HepG2 (cell line): ENCODE measurements around the gene PTTG1. TPM values are rescaled to one million over a fixed set of nuclear protein-coding genes. Genes with fewer than 3 reads are reported as not detected.

Source experiments
- BATF2 ChIP-seq: sonication (generic); formaldehyde crosslinking; IDR thresholded peaks from 2 replicates; pipeline ENCODE4 v1.8.0; 2022; ENCODE audit warnings: mild to moderate bottlenecking, missing genetic modification reagents, moderate library complexity
- CHD2 ChIP-seq: IDR thresholded peaks from 2 replicates; pipeline ENCODE4 v1.6.1; 2011; ENCODE audit warnings: low read depth, low read length, improper control_type of control experiment
- DPF2 ChIP-seq: sonication (generic); formaldehyde crosslinking; IDR thresholded peaks from 2 replicates; pipeline ENCODE4 v1.4.0; 2020; ENCODE audit warnings: mild to moderate bottlenecking, low read depth, missing genetic modification reagents, borderline replicate concordance
- MEIS2 ChIP-seq: sonication (generic); formaldehyde crosslinking; IDR thresholded peaks from 2 replicates; pipeline ENCODE4 v1.9.0; 2021; ENCODE audit warnings: mild to moderate bottlenecking, missing genetic modification reagents
- MLLT10 ChIP-seq: sonication (generic); formaldehyde crosslinking; IDR thresholded peaks from 2 replicates; pipeline ENCODE4 v1.4.0; 2020; ENCODE audit warnings: missing genetic modification reagents
- NR2F2 ChIP-seq: IDR thresholded peaks from 2 replicates; pipeline ENCODE4 v1.6.1; 2012; ENCODE audit warnings: low read depth, inconsistent platforms, borderline replicate concordance
- RNF2 ChIP-seq: fragments of 450-650 bp; conservative IDR thresholded peaks from 2 replicates; pipeline ENCODE4 v1.6.1; 2016; ENCODE audit warnings: low read depth
- SNAPC5 ChIP-seq: sonication (generic); formaldehyde crosslinking; IDR thresholded peaks from 2 replicates; pipeline ENCODE4 v1.8.1; 2023; ENCODE audit warnings: mild to moderate bottlenecking, missing genetic modification reagents, borderline replicate concordance
- SUZ12 ChIP-seq: fragments of 150-350 bp; IDR thresholded peaks from 2 replicates; pipeline ENCODE4 v1.6.1; 2014; ENCODE audit warnings: low read depth, low read length
- TCF12 ChIP-seq, 2 experiments: fragments of 450-650 bp in 1 of 2; sonication (generic) in 1 of 2; formaldehyde crosslinking in 1 of 2; IDR thresholded peaks; 2 replicates each; pipeline versions ENCODE4 v1.6.1 to v1.8.0; 2017 to 2022; ENCODE audit warnings: antibody characterized with exemption in 1 of 2, mild to moderate bottlenecking in 1 of 2, missing genetic modification reagents in 1 of 2, moderate library complexity in 1 of 2
- ZFP82 ChIP-seq: sonication (generic); formaldehyde crosslinking; IDR thresholded peaks from 2 replicates; pipeline ENCODE4 v1.5.1; 2020; ENCODE audit warnings: mild to moderate bottlenecking, missing genetic modification reagents, borderline replicate concordance
- ZMAT5 ChIP-seq: sonication (generic); formaldehyde crosslinking; IDR thresholded peaks from 2 replicates; pipeline ENCODE4 v1.5.0; 2020; ENCODE audit warnings: mild to moderate bottlenecking, low read depth, missing genetic modification reagents, borderline replicate concordance
- ZNF17 ChIP-seq: sonication (generic); formaldehyde crosslinking; IDR thresholded peaks from 2 replicates; pipeline ENCODE4 v1.5.0; 2020; ENCODE audit warnings: mild to moderate bottlenecking, missing genetic modification reagents
- ZNF263 ChIP-seq: sonication (generic); formaldehyde crosslinking; IDR thresholded peaks from 2 replicates; pipeline ENCODE4 v1.4.0; 2020; ENCODE audit warnings: missing genetic modification reagents
- ZNF562 ChIP-seq: sonication (generic); formaldehyde crosslinking; IDR thresholded peaks from 2 replicates; pipeline ENCODE4 v1.8.0; 2022; ENCODE audit warnings: missing genetic modification reagents, borderline replicate concordance
- ZNF569 ChIP-seq: sonication (generic); formaldehyde crosslinking; IDR thresholded peaks from 2 replicates; pipeline ENCODE4 v1.5.0; 2020; ENCODE audit warnings: mild to moderate bottlenecking, missing genetic modification reagents, moderate library complexity, borderline replicate concordance
- ZNF574 ChIP-seq: sonication (generic); formaldehyde crosslinking; IDR thresholded peaks from 2 replicates; pipeline ENCODE4 v1.4.0; 2020; ENCODE audit warnings: missing genetic modification reagents
- ZNF598 ChIP-seq: sonication (generic); formaldehyde crosslinking; IDR thresholded peaks from 2 replicates; pipeline ENCODE4 v1.5.1; 2020; ENCODE audit warnings: mild to moderate bottlenecking, missing genetic modification reagents, borderline replicate concordance
- ZNF691 ChIP-seq: sonication (generic); formaldehyde crosslinking; IDR thresholded peaks from 2 replicates; pipeline ENCODE4 v1.4.0; 2020; ENCODE audit warnings: missing genetic modification reagents, low read depth, mild to moderate bottlenecking, borderline replicate concordance
- ZSCAN30 ChIP-seq: sonication (generic); formaldehyde crosslinking; IDR thresholded peaks from 2 replicates; pipeline ENCODE4 v1.5.0; 2020; ENCODE audit warnings: mild to moderate bottlenecking, missing genetic modification reagents
- ZXDC ChIP-seq: sonication (generic); formaldehyde crosslinking; IDR thresholded peaks from 2 replicates; pipeline ENCODE4 v1.5.0; 2020; ENCODE audit warnings: mild to moderate bottlenecking, missing genetic modification reagents
- polyA plus RNA-seq, 8 experiments: library from polyadenylated mRNA; depleted of rRNA in 3 of 8; stranded (reverse) in 7 of 8; unstranded in 1 of 8; fragments of >200 nt; fragmentation: Illumina TruSeq in 4 of 8; extraction: Trizol in 4 of 8; gene quantifications; 2 replicates each; pipeline versions ENCODE4 v1.2.1 to v1.2.3, GENCODE V29; 2011 to 2016; ENCODE audit warnings: low read depth in 4 of 8, missing spikeins in 1 of 8, mixed read lengths in 1 of 8; ENCODE audit not compliant: insufficient read depth in 1 of 8
- total RNA-seq, 5 experiments: library from RNA; depleted of rRNA; stranded (reverse); fragments of >200 nt; fragmentation: Illumina TruSeq; extraction: Trizol; gene quantifications; 2 replicates each; pipeline ENCODE4 v1.2.3, GENCODE V29; 2016; ENCODE audit warnings: low read depth in 1 of 5

Gene PTTG1
- total and polyA plus RNA-seq, 2 of the 13 experiments (the other 11 are each of a cell fraction or from before 2014, with no cell fraction given), result 102 to 161 TPM

GRCh38 chr5:160467555-160468362 is 46.1 kb downstream of the PTTG1 start (continued):
- TF ChIP-seq TCF12 (IDR thresholded peaks at IDR 0.05) (no peak), TCF12 (CRISPR knock-in tag; IDR thresholded peaks at IDR 0.05) (no peak), ZNF569 (CRISPR knock-in tag) (no peak), ZNF263 (CRISPR knock-in tag) (no peak; the same call in 1 of the 2 replicates), MEIS2 (CRISPR knock-in tag) (peak; percentile 82; the same call in 1 of the 2 replicates), ZMAT5 (CRISPR knock-in tag) (no peak), SNAPC5 (CRISPR knock-in tag) (no peak), ZSCAN30 (CRISPR knock-in tag) (no peak), ZNF691 (peak; percentile 22; the same call in 1 of the 2 replicates), ZNF598 (CRISPR knock-in tag) (0 out of 2 replicates have a peak, but pooled peaks have one; percentile 44), NR2F2 (peak; percentile 78), CHD2 (no peak), RNF2 (0 out of 2 replicates have a peak, but pooled peaks have one; percentile 58), DPF2 (peak; percentile 44; the same call in 1 of the 2 replicates), MLLT10 (CRISPR knock-in tag) (no peak), ZNF574 (CRISPR knock-in tag) (peak; percentile 83), ZFP82 (CRISPR knock-in tag) (peak; percentile 93; the same call in 1 of the 2 replicates), ZXDC (CRISPR knock-in tag) (no peak), BATF2 (CRISPR knock-in tag) (peak; percentile 60), ZNF17 (CRISPR knock-in tag) (no peak), ZNF562 (CRISPR knock-in tag) (no peak), SUZ12 (no peak)
